GM12892 (cell line): Measurements from ENCODE around the gene KDM7A.
"Not testable (repeated sequence)": the region's sequence is repeated elsewhere in the genome, so short reads cannot be mapped to it uniquely, and the experiment has no call there.

ENCODE experiments used
- DNase-seq: peaks from one replicate; pipeline ENCODE4 v3.0.0; 2011; ENCODE audit not compliant: insufficient read length
- FAIRE-seq: peaks from 2 replicates; lab custom pipeline; 2011; peaks lifted over from hg19 to GRCh38; lab: Jason Lieb, UNC
- POLR2A ChIP-seq: IDR thresholded peaks from 2 replicates; pipeline ENCODE4 v1.6.1; 2011; ENCODE audit warnings: low read depth, low read length, control low read depth
- POLR2AphosphoS5 ChIP-seq: IDR thresholded peaks from 2 replicates; pipeline ENCODE4 v1.6.1; 2011; ENCODE audit warnings: low read depth, low read length, control low read depth
- TAF1 ChIP-seq: IDR thresholded peaks from 2 replicates; pipeline ENCODE4 v1.6.1; 2011; ENCODE audit warnings: low read depth, mild to moderate bottlenecking, control low read depth, low read length, borderline replicate concordance

KDM7A gene

DNA sequence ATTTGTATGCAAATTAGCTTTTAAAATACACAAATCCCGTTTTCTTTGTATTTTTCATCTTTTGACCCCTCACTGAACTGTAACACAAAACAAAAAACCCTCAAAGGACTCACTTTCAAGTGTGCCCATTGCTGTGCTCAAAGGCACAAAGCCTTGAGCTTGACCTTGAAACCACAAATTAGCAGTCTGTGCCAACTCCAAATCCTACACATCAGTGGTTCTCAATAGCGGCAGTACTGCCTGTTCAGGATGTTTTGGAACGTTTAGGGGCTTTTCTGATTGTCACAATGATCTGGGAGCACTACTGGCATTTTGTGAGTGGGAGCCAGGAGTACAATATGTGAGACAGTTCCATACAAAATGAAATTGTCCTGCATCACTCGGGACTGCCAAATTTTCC is 55.5 kb downstream of the KDM7A start:
- DNase-seq (no peak), FAIRE-seq (no peak)
- no peak for TF ChIP-seq POLR2AphosphoS5
- no peak for TF ChIP-seq POLR2A

DNA sequence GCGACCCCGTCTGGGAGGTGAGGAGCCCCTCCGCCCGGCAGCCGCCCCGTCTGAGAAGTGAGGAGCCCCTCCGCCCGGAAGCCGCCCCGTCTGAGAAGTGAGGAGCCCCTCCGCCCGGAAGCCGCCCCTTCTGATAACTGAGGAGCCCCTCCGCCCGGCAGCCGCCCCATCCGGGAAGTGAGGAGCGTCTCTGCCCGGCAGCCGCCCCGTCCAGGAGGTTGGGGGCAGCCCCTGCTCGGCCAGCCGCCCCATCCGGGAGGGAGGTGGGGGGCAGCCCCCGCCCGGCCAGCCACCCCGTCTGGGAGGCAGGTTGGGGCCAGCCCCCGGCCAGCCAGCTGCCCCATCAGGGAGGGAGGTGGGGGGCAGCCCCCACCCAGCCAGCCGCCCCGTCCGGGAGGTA is 62.0 kb downstream of the KDM7A start:
- not testable (repeated sequence) for FAIRE-seq, DNase-seq

DNA sequence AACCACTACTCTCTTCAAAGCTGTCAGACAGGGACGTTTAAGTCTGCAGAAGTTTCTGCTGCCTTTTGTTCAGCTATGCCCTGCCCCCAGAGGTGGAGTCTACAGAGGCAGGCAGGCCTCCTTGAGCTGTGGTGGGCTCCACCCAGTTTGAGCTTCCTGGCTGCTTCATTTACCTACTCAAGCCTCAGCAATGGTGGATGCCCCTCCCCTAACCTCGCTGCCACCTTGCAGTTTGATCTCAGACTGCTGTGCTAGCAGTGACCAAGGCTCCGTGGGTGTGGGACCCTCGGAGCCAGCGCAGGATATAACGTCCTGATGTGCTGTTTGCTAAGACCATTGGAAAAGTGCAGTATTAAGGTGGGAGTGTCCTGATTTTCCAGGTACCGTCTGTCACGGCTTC is 68.0 kb downstream of the KDM7A start:
- DNase-seq, FAIRE-seq: not testable (repeated sequence)

DNA sequence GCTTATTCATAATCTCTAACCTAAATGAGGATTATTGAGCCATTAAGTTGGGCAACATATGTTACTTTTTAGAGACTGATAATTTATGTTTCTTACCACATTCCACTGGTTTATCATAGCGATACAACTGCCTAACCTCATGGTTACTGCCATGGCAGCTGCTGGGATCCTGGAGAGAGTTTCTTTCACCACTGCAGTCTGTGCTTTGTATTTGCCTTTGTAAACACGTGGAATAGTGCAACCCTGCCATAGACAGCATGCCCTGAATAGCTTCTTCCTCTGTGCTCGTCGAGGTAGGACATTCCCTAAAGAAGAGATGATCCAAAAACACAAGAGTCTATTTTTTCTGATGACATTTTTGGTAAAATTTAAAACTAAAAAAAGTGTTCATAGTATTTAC is 80.3 kb downstream of the KDM7A start:
- DNase-seq (no peak), FAIRE-seq (no peak)
- no peak for TF ChIP-seq POLR2AphosphoS5
- no peak for TF ChIP-seq POLR2A
- no peak for TF ChIP-seq TAF1

DNA sequence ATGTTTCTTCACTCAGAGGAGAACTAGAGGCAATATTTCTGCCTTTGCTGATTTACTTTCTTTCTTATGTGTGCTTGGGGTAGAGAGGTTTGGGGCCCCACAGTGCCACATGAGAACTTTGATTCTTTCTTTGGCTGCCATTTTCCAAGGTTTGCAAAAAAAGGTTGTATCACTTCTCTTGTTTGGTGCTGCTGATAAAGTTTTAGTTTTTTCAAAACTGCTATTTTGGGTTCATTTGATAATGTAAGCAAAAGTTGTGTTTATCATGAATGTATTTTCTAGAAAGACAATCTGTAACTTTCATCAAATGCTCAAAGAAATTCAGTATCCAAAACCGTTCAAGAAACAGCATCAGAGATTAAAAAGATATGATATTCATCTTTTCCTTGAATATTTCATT is 83.4 kb downstream of the KDM7A start:
- TF ChIP-seq POLR2AphosphoS5: no peak
- FAIRE-seq: no peak
- no peak for DNase-seq

DNA sequence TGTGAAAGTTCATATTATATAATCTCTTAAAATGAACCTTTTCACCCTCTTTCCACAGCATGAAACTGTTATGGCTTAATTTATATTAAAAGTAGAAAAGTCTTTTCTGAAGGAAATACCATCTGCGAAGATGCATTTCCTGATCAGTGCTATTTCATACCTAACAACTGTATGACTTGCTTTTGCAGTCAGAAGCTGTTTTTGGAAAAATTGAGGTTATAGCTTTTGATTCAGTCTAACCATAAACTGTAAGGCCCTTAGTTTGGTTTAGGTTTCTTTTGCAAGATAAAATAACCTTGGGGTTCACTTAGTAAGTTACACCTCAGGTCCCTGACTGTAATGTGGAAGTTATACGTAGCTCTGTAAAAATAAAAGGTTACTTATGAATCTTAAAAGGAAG is 91.3 kb downstream of the KDM7A start:
- FAIRE-seq (no peak), DNase-seq (no peak)
- TF ChIP-seq POLR2AphosphoS5 (no peak), POLR2A (no peak), TAF1 (no peak)

DNA sequence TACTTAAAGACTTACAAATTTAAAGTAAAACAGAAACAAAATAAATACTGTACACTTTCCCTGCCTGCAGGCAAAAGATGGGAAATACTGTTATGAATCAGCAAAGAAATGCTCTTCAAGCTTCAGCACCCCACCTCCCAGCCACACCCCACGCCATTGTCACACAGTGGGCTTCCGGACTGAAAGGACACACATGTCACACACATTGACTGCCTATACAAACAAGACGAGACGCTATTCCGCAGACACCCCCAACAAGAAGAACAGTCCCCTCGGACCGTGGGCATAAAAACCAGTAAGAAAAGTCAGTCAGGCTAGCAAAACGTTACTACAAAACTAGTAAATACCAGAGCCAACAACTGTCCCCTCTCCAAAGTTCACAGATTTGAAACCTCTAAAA is 91.8 kb downstream of the KDM7A start:
- TF ChIP-seq TAF1: no peak
- peak; percentile 39 for DNase-seq
- peak; percentile 97 for FAIRE-seq

DNA sequence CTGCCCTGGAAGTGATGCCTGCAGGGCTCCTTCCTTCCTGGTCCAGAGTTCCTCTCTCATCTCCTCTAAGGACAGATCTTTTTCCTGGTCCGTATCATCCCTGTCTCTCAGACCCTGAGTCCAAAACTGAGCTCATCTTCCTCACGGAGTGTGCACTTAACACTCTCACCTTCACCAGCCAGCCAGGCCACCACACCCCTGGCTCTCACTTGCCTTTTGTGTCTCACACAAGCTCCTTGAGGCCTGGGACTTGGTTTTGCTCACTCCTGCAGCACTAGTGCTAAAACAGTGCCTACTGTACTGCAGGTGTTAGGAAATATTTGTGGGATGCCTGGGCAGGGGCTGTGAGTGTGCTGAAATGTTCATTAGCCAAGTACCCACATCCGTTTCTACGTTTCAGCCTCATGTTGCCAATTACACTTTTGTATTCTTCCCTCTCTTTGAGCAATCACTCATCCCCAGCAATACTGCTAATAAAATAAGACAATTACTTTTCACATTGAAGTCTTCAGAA is 92.6 kb downstream of the KDM7A start:
- DNase-seq (no peak), FAIRE-seq (peak; percentile 24)
- TF ChIP-seq POLR2AphosphoS5 (no peak), TAF1 (no peak), POLR2A (no peak)

DNA sequence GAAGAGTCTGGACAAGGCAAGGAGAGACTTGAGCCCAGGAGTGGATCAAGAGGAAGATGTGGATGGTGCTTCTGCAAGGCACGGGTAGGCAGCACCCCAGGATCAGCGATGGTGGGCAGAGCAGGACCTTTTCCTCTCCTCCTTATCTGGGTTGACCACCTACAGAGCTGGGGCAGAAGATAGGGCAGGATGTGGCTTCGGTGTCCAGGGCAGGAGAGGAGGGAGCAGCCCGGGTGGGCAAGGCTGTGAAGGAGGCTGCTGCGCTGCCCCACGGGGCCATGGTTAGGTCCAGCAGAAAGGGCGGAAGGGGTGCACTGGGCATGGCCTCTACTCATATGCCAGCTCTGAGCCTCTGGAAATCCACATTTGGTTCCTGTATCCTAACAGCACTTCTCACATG is 94.0 kb downstream of the KDM7A start:
- DNase-seq: no peak
- TF ChIP-seq TAF1 (no peak), POLR2A (no peak), POLR2AphosphoS5 (no peak)
- no peak for FAIRE-seq

DNA sequence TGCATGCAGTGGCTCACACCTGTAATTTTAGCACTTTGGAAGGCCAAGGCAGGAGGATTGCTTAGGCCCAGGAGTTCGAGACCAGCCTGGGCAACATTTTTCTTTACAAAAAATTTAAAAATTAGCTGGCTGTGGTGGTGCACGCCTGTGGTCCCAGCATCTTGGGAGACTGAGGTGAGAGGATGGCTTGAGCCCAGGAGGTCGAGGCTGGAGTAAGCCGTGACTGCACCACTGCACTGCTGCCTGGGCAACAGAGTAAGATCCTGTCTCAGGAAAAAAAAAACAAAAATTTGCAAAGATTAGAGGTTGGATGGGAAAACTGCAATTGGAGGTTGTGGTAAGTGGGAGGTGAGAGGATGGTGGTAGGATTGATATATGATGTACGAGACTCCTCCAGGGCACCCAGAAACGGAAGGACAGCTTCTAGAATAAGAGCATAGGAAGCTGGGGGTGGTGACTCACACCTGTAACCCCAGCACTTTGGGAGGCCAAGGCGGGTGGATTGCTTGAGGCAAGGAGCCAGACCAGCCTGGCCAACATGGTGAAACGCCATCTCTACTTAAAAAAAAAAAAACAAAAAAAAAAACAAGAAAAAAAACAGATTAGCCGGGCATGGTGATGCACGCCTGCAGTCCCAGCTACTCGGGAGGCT is 94.9 kb downstream of the KDM7A start:
- DNase-seq (no peak), FAIRE-seq (no peak)
- no peak for TF ChIP-seq POLR2A
- no peak for TF ChIP-seq TAF1
- TF ChIP-seq POLR2AphosphoS5: no peak

DNA sequence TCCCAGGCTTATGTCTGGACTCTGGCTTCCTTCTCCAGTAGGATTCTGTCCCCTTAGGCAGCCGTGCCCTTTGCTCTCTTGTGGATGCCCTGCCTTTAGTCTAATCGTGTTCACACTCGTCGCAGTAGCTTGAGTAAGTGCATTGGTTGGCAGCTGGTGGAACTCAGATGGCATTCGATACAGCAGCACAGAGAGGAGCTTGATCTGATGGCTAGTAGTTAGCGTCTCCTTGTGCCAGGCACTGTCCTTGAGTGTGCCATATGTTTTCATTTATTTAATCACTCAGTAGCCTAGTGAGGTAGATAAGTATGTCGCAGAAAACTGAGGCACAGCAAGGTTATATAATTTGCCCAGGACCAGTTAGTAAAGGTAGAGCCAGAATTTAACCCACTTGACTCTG is 95.9 kb downstream of the KDM7A start:
- TF ChIP-seq POLR2AphosphoS5 (no peak), POLR2A (no peak), TAF1 (no peak)
- FAIRE-seq (no peak), DNase-seq (no peak)

DNA sequence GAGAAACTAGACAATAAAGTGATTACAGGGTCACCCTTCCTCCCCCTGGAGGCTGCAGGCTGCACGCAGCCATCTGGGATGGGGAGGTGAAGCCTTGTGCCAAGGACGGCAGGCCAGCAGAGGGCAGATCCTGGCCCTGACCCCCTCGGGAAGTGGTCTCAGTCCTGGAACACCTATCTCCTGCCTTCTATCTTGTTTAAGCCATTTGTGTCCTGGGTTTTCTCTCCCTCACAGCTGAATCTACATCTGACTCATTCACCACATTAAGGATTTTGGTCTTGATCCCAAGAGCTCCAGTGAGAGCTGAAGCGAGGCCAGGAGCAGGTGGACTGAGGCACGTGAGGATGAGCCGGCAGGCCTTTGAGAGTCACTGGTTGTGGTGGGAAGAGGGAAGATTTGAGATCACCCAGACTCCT is 97.7 kb downstream of the KDM7A start:
- TF ChIP-seq POLR2AphosphoS5 (no peak), POLR2A (no peak), TAF1 (no peak)
- FAIRE-seq (no peak), DNase-seq (no peak)

DNA sequence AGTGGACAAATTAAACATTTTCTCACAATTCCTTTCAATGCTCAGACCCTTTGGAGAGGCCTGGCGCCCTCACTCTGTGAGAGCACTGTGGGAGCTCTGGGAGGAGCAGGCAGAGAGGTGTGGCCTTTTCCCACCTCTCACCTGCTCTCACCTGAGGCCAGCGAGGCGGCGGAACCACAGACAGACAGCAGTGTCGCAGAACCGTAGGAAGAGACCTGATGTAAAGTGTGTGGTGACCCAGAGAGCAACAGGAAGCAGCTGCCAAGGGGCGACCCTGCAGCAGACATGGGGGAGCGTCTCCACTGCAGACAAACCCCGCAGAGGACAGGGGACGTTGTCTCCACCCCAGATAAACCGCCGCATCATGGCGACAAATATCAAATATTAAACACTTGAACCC is 98.4 kb downstream of the KDM7A start:
- FAIRE-seq: no peak
- DNase-seq: no peak
- no peak for TF ChIP-seq POLR2A
- TF ChIP-seq TAF1: no peak
- TF ChIP-seq POLR2AphosphoS5: no peak
